Measurements from ENCODE around the gene LIMCH1.
A peak's percentile ranks its signal among the peaks of the same experiment; 100 is the strongest.
"Not testable (repeated sequence)": the region's sequence is repeated elsewhere in the genome, so short reads cannot be mapped to it uniquely, and the experiment has no call there.

LIMCH1 gene

DNA sequence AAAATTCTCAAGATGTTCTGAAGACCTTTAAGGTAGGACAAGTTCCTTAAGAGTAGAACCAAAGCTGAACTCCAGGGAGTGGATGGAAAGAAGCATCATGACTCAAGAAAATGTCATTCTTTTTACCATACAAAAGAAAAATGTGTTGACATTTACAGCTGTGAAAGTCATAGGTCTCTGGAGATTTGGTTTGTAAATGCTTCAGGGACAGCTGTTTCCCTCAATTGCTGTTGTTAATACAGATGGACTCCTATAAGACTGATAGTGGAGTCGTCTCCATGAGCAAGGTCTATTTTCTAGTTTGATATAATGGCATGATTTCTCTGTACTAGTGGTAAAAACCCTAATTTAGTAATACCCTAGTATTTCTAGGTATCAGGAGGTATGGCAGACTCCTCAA is 108.9 kb downstream of the LIMCH1 start:
- DNase-seq: no peak

DNA sequence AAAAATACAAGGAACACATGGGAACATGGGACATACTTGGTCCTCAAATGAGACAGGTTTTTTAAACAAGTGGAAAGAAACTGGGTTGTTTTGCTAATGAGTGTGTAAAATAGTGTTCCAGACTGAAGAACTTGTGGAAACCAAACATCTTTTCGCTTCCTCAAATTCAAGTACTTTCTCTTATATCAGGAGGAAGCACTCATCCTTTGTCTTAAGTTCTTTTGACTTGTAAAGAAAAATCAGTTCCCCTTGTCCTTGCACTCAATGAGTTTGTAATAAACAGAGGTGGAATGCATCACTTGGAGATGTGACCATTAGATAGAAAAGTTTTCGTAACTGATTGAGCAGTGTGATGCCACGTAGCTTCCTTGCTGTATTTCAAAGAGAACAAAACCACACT is 109.4 kb downstream of the LIMCH1 start:
- DNase-seq: no peak

DNA sequence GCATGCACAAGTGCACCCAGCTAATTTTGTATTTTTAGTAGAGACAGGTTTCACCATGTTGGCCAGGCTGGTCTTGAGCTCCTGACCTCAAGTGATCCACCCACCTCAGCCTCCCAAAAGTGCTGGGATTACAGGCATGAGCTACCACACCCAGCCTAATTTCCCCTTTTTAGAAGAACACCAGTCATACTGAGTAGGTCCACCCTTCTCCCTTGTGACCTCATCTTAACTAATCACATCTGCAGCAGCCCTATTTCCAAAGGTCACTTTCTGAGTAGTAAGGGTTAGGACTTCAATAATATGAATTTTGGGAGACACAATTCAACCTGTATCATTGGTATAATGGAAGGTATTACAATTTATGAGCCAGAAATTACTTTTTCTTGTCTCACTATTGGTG is 113.2 kb downstream of the LIMCH1 start:
- not testable (repeated sequence) for DNase-seq

DNA sequence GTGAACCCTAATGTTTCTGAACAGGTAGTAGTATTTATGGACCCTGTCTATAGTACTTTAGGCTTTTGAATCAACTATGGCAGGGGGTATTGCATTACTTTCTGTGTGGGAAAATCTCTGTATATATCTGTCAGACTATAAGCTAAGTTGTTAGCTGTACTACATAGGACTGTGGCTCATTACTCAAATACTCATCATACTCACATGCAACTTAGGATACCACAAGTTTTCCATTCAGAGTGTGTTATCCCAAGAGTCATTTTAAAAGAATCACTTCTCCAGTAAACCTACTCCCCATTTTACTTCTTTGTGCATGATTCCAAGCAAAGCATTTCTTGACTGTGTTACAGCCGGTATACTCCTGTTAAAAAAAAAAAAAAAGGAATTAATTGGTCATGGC is 115.0 kb downstream of the LIMCH1 start:
- DNase-seq: no peak

DNA sequence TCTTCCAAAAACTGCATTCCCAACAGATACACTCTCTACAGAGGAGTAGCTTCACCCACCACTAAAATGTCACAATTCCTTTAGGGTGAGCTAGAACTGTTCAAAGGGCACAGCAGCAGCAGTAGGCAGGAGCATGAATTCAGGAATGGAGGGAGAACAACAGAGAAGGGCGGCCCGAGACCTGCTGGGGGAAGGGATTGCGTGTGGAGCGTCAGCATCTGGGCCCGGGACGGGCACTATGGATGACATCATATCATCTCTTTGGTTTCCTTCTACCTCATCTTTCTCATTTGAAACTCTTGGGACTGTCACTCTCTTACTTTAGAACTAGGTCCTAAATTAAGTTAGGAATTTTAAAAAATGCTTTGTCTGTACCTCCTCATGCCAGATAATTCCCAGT is 115.6 kb downstream of the LIMCH1 start:
- no peak for DNase-seq

DNA sequence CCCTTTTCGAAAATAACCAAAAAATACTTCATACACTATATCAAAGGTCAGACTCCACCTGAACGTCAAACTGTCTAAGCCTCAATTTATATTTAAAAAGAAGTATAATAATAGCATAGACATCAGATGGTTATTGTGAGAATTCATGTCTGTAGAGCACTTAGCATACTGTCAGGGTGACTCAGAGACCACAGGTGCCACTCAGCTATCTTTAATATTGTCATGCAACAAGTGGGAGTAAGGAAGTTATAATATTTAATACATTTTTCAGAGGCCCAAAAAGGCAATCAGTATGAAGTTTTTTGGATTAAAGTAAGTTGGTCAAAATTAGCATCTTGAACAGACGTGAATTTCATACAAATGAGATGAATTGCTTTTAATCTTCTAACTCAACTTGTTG is 117.2 kb downstream of the LIMCH1 start:
- DNase-seq: no peak

DNA sequence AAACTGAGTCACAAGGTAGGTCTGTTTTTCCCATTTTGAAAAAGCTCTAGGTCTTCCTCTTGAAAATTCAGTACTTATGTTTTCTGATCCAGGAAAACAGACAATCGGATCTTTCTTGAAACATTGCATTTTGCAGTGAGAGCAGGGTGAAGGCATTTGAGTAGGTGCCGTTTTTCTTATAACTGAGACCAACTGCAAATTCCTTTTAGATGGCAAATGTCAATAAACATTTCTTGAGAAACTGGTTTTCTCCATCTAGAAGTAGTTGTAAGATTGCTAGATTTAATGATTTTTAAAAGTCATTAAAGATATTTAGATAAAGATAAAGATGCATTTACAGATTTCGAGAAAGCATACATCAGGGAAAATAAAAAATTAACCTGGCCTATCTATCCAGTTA is 118.1 kb downstream of the LIMCH1 start:
- DNase-seq: no peak

GRCh38 chr4:41656572-41657520 is 118.9 kb downstream of the LIMCH1 start:
- no peak for DNase-seq

DNA sequence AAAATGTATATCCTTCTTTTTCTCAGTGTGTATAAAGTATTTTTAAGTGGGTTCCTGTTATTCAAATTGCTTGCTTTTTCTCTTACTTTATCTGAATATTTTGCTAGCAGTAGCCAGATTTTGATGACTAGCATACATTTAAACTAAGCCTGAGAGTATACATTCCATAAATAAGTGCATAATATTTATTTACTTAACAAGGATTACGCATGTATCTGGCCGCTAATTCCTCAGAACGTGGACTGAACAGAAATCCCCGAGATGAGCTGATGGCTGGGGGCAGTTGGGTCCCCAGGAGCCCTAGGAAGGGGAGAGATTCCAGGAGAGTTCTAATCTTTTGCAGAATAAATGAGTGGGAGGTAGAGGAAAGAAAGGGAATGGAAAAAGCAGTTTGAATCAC is 119.6 kb downstream of the LIMCH1 start:
- DNase-seq: no peak

DNA sequence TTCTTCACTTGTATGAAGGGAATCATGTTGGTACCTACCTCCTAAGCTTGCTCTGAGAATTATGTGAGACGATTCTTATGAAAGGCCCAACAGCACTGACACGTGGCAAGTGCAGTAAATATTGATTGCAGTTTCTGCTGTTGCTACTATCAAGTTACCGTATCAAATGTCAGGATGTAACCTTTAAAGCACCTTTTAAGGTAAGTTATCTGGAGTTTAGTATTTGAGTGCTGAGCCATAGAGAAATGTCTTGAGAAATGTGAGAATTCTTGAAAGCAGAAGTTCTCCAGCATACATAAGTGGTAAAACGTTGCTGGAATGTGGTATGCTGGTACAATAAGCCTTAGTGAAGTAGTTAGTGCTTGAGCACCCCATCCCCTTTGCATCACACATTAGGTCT is 120.2 kb downstream of the LIMCH1 start:
- DNase-seq: no peak

DNA sequence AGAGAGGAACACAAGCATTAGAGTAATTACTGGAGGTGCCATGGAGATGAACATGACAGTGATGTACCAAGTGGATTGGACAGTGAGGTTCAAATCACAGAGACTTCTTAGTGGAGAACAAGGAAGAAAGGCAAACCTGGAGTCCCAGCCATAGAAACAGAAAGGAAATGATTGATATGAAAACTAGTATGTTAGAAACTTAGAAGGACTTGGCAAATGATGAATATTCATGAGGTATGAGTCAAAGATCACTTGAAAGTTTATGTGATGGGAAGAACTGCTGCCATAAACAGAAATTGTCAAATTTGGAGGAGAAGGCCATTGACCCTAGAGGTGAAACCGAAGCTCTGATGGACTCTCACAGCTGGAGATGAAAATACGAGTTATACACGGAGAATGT is 122.4 kb downstream of the LIMCH1 start:
- DNase-seq: no peak

- peak; percentile 4 for DNase-seq
These were observed 123.6 kb downstream of the LIMCH1 start for GRCh38 chr4:41661442-41662076.

DNA sequence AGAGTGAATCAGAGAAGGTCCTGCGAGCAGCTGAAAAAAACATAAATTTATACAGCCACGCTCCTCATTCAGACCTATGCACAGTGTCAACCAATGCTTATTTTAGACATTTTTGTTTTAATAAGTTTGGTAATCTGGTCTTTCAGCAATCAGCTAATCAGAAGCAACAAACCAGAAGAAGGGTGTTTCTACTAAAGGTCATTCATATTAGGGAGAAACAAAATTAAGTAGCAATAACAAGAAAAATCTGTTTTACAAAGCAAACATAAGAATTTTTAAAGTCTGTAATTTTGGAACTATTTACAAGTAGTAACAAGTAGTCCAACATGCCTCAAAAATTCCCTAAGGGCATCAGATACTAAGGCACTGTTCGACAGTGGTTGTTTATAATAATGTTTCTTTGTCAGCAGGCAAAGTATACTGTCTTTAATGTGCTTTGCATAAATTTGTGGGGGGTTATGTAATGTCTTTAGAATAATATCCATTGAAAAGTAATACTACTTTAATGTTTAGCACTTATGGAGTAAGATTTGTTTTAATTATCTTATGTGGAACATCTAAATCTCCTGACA is 127.8 kb downstream of the LIMCH1 start:
- no peak for DNase-seq

DNA sequence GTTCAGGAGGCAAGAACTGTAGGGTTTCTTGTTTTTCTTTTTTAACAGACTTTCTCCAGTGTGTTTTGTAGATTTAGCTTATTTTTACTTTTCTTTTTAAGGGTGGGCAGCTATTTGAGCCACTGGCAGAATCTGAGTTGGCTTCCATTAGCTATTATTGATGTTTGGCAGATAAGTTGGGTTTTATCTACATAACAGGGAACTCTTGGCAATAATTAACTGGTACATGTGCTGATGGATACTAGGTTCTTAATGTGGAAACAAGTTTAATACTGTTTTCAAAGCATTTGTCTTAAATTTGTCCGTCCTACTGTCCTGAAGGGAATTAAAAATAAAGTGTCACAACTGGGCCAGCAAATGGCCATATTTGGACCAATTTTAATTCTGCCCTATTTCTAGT is 130.1 kb downstream of the LIMCH1 start:
- no peak for DNase-seq

GRCh38 chr4:41670530-41670929 is 132.6 kb downstream of the LIMCH1 start:
- DNase-seq: no peak

DNA sequence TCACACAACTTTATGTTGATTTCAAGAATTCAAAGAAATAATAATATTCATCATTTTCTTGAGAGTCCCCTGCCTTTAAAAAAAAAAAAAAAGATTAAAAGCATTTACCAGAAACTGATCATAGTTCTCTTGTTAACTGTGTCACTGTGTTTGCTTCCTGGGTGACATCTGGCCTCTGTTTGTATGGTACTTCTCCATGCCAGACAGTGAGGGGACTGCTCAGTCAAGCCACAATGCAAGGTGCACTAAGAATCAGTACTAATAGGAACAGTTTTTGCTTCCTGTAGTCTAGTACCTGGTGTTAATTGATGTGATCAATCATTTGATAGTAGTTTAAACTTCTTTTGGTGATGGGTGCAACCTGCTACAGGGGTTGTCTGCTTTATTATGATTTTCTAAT is 133.0 kb downstream of the LIMCH1 start:
- no peak for DNase-seq

GRCh38 chr4:41678086-41678816 is 140.3 kb downstream of the LIMCH1 start:
- DNase-seq: no peak

- DNase-seq: no peak
These were observed 141.0 kb downstream of the LIMCH1 start for GRCh38 chr4:41678951-41679350.

- no peak for DNase-seq
These were observed 142.0 kb downstream of the LIMCH1 start for GRCh38 chr4:41679991-41680390.

DNA sequence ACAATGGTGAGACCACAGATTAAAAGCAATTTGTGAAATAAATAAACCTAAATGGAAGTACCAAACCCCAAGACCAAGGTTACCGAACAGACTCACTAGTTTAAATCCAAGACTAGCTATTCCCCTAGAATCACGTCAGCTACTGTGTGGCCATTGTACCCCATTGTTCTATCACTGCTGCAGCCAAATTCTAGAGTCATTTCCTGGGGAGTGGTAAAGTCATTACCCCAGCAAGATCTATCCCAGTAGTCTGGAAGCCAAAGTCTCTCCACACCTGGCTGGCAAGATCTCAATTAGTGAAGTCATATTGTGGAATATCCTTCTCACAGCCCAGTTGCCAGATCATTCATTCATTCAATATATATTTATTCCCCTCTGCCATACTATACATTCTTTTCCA is 143.1 kb downstream of the LIMCH1 start:
- no peak for DNase-seq

- DNase-seq: no peak
These were observed 145.4 kb downstream of the LIMCH1 start for GRCh38 chr4:41683326-41683725.

DNA sequence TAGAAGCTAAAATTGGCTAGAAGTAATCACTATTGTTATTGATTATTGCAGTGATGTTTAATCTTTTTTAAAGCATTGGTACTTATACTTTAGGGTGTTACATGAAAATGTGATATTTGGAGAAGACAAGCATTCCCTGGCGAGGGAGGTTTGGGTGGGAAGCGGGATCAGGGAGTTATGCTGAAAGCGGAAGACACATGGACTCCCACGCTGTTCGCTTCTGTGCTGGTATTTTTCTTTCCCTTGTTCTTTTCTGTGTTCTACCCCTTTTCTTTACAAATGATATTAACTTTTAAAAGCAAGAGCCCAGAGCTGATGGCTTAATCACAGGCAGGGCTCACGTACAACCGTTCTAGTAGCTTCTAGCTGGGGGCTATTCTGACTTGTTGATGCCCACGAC is 148.9 kb downstream of the LIMCH1 start:
- no peak for DNase-seq

DNA sequence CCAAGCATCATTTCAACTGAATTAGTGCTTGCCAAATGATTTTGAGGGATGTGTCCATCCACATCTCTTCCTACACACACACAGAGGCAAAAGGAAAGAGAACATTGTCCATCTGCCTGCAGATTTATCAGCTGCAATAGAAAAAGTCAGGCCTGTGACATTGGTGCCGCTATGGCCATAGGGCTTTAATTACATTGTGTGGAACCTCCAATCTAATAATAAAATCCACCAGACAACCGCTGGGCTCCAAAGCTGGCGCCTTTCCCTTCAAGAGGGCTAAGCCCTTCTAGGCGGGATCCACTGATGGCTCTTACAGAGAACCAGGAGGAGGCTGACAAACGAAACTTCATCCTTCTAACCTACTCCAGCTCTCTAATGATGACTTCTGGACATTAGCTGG is 150.0 kb downstream of the LIMCH1 start:
- DNase-seq: no peak
